Keratinocyte (primary cell): Measurements from ENCODE around the gene LIPN. TPM values are rescaled to one million over a fixed set of nuclear protein-coding genes. Genes with fewer than 3 reads are reported as not detected.

Experiments used
- DNase-seq: peaks from one replicate; pipeline ENCODE4 v3.0.0-alpha.2; 2011; ENCODE audit warnings: low read depth, missing footprints, low spot score
- FAIRE-seq: peaks from 2 replicates; lab custom pipeline; 2011; peaks lifted over from hg19 to GRCh38; lab: Jason Lieb, UNC
- H2AFZ ChIP-seq: 2 replicates; pipeline ENCODE4 v1.6.0; 2012; ENCODE audit warnings: low read length, control low read depth, inconsistent platforms; ENCODE audit not compliant: control insufficient read depth
- H3K27ac ChIP-seq: 2 replicates; pipeline ENCODE4 v1.5.1; 2011; ENCODE audit warnings: low read length; ENCODE audit not compliant: control insufficient read depth, insufficient read depth
- H3K27me3 ChIP-seq: 3 replicates; pipeline ENCODE4 v1.6.0; 2011; ENCODE audit warnings: low read length; ENCODE audit not compliant: control insufficient read depth, insufficient read depth; ENCODE audit errors: extremely low read depth
- H3K36me3 ChIP-seq, 2 experiments: 2 replicates in 1 of 2; 3 replicates in 1 of 2; pipeline ENCODE4 v1.5.1; 2011; ENCODE audit warnings: low read length in 2 of 2, mild to moderate bottlenecking in 1 of 2; ENCODE audit not compliant: control insufficient read depth in 2 of 2, insufficient read depth in 2 of 2; ENCODE audit errors: extremely low read depth in 1 of 2
- H3K4me1 ChIP-seq: 3 replicates; pipeline ENCODE4 v1.5.1; 2011; ENCODE audit warnings: low read length; ENCODE audit not compliant: control insufficient read depth, insufficient read depth; ENCODE audit errors: extremely low read depth
- H3K4me2 ChIP-seq: 3 replicates; pipeline ENCODE4 v1.6.0; 2011; ENCODE audit warnings: low read depth, low read length; ENCODE audit not compliant: control insufficient read depth, insufficient read depth; ENCODE audit errors: extremely low read depth
- H3K4me3 ChIP-seq, 3 experiments: fragments of 200-600 bp in 1 of 3; sonication (generic) in 1 of 3; 2 replicates in 2 of 3; 3 replicates in 1 of 3; pipeline ENCODE4 v1.5.1; 2011 to 2016; ENCODE audit warnings: low read length in 3 of 3, mild to moderate bottlenecking in 3 of 3, control low read depth in 2 of 3, inconsistent platforms in 1 of 3, low read depth in 1 of 3, mixed read lengths in 1 of 3, mixed run types in 1 of 3, moderate library complexity in 1 of 3; ENCODE audit not compliant: control insufficient read depth in 2 of 3, insufficient read depth in 2 of 3; ENCODE audit errors: extremely low read depth in 1 of 3
- H3K79me2 ChIP-seq: 2 replicates; pipeline ENCODE4 v1.6.0; 2012; ENCODE audit warnings: low read length; ENCODE audit not compliant: control insufficient read depth, insufficient read depth
- H3K9ac ChIP-seq: 3 replicates; pipeline ENCODE4 v1.6.0; 2011; ENCODE audit warnings: low read length; ENCODE audit not compliant: control insufficient read depth, insufficient read depth; ENCODE audit errors: extremely low read depth
- H3K9me1 ChIP-seq: 3 replicates; pipeline ENCODE4 v1.6.0; 2011; ENCODE audit warnings: low read length; ENCODE audit not compliant: control insufficient read depth, insufficient read depth; ENCODE audit errors: extremely low read depth
- H3K9me3 ChIP-seq: 2 replicates; pipeline ENCODE4 v1.5.1; 2012; ENCODE audit warnings: low read depth, low read length; ENCODE audit not compliant: control insufficient read depth
- H4K20me1 ChIP-seq: 3 replicates; pipeline ENCODE4 v1.6.0; 2011; ENCODE audit warnings: low read length; ENCODE audit not compliant: control insufficient read depth, insufficient read depth; ENCODE audit errors: extremely low read depth
- CTCF ChIP-seq, 3 experiments: IDR thresholded peaks in 1 of 3; conservative IDR thresholded peaks in 1 of 3; optimal IDR thresholded peaks in 1 of 3; 2 replicates in 2 of 3; 3 replicates in 1 of 3; pipeline versions ENCODE3 to v1.5.1; 2011; ENCODE audit warnings: low read length in 3 of 3, mild to moderate bottlenecking in 3 of 3, moderate library complexity in 2 of 3, control low read depth in 1 of 3, inconsistent platforms in 1 of 3; ENCODE audit not compliant: insufficient read depth in 2 of 3; ENCODE audit errors: extremely low read depth in 1 of 3
- EZH2 ChIP-seq: IDR thresholded peaks from one replicate; pipeline ENCODE4 v1.6.1; 2012; ENCODE audit warnings: inconsistent platforms, mild to moderate bottlenecking, low read length, moderate library complexity
- dilution Hi-C: fragments of 300-500 bp; cut with MboI; formaldehyde crosslinking; loops from one replicate; pipeline ENCODE4 v1.7.0; 2020; ENCODE audit warnings: low sequenced_read_pairs; ENCODE audit not compliant: extremely low pct_ligation_motif_present
- polyA plus RNA-seq, 5 experiments: library from polyadenylated mRNA; depleted of rRNA in 3 of 5; stranded (reverse) in 3 of 5; stranded (forward) in 1 of 5; unstranded in 1 of 5; fragments of >200 nt; gene quantifications; 1 replicate in 1 of 5; 2 replicates in 3 of 5; 3 replicates in 1 of 5; pipeline versions ENCODE4 v1.2.1 to v1.2.3, GENCODE V29; 2011 to 2012; ENCODE audit warnings: missing spikeins in 2 of 5, low read depth in 1 of 5, low replicate concordance in 1 of 5

Gene LIPN
- polyA plus RNA-seq, 1 donor (not counting 4 experiments of a cell fraction or from before 2014, with no cell fraction given), result 0.20 TPM

- FAIRE-seq (no peak), DNase-seq (no peak)
- no peak overlapping the region for H3K4me3 ChIP-seq
- H3K4me1 ChIP-seq, result peaks cover 14% of the 10 kb centered on the region
- H3K36me3 ChIP-seq, result no peaks in the 10 kb centered on the region
- no peaks in the 10 kb centered on the region for H4K20me1 ChIP-seq
- dilution Hi-C loops, result no loop called here
- H3K9me3 ChIP-seq, result no peaks in the 10 kb centered on the region
- no peak overlapping the region for H3K27ac ChIP-seq
- TF ChIP-seq CTCF (optimal IDR thresholded peaks at IDR 0.05 in 1 of 3, IDR thresholded peaks at IDR 0.05 in 1 of 3, conservative IDR thresholded peaks at IDR 0.05 in 1 of 3; ENCODE audit: extremely low read depth in 1 of 3, insufficient read depth in 2 of 3, low read length in 3 of 3) (no peak), EZH2 (no peak)
- H2AFZ ChIP-seq, result no peak overlapping the region
- H3K4me2 ChIP-seq, result no peak overlapping the region
- no peaks in the 10 kb centered on the region for H3K79me2 ChIP-seq
- no peak overlapping the region for H3K9ac ChIP-seq
- no peaks in the 10 kb centered on the region for H3K27me3 ChIP-seq
- H3K9me1 ChIP-seq, result no peaks in the 10 kb centered on the region
These were observed 49.8 kb downstream of the LIPN start for GRCh38 chr10:88809621-88810020.

GRCh38 chr10:88810196-88810961 is 50.6 kb downstream of the LIPN start:
- H3K27me3 ChIP-seq, result no peaks in the 10 kb centered on the region
- no peaks in the 10 kb centered on the region for H3K36me3 ChIP-seq
- TF ChIP-seq EZH2 (no peak), CTCF (optimal IDR thresholded peaks at IDR 0.05 in 1 of 3, IDR thresholded peaks at IDR 0.05 in 1 of 3, conservative IDR thresholded peaks at IDR 0.05 in 1 of 3; ENCODE audit: extremely low read depth in 1 of 3, insufficient read depth in 2 of 3, low read length in 3 of 3) (peak; percentile 69 to 83 (median 80))
- FAIRE-seq (peak; percentile 97), DNase-seq (peak; percentile 75)
- peak overlapping the region; percentile 36 for H3K4me2 ChIP-seq
- no peaks in the 10 kb centered on the region for H3K9me1 ChIP-seq
- H3K4me1 ChIP-seq, result peaks cover 14% of the 10 kb centered on the region
- H3K4me3 ChIP-seq, result no peak overlapping the region
- peak overlapping the region; percentile 18 for H2AFZ ChIP-seq
- H3K27ac ChIP-seq, result no peak overlapping the region
- no peaks in the 10 kb centered on the region for H3K79me2 ChIP-seq
- no peak overlapping the region for H3K9ac ChIP-seq
- dilution Hi-C loops, result no loop called here
- H3K9me3 ChIP-seq, result no peaks in the 10 kb centered on the region
- no peaks in the 10 kb centered on the region for H4K20me1 ChIP-seq
